ENCODE data around the gene CTNNA1.

Gene CTNNA1

GRCh38 chr5:138709202-138709601 lies 44.0 kb upstream of the CTNNA1 start:
- Histone ChIP-seq H3K9me3 (no peaks in the 10 kb centered on the region), H3K4me3 (no peak overlapping the region), H3K36me3 (no peaks in the 10 kb centered on the region), H3K4me1 (no peaks in the 10 kb centered on the region), H3K27me3 (no peaks in the 10 kb centered on the region), H3K27ac (no peak overlapping the region)
- TF ChIP-seq, protein P1, sequence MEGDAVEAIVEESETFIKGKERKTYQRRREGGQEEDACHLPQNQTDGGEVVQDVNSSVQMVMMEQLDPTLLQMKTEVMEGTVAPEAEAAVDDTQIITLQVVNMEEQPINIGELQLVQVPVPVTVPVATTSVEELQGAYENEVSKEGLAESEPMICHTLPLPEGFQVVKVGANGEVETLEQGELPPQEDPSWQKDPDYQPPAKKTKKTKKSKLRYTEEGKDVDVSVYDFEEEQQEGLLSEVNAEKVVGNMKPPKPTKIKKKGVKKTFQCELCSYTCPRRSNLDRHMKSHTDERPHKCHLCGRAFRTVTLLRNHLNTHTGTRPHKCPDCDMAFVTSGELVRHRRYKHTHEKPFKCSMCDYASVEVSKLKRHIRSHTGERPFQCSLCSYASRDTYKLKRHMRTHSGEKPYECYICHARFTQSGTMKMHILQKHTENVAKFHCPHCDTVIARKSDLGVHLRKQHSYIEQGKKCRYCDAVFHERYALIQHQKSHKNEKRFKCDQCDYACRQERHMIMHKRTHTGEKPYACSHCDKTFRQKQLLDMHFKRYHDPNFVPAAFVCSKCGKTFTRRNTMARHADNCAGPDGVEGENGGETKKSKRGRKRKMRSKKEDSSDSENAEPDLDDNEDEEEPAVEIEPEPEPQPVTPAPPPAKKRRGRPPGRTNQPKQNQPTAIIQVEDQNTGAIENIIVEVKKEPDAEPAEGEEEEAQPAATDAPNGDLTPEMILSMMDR (IDR thresholded peaks at IDR 0.05) = no peak
- no peak for DNase-seq
- intact Hi-C loops (cut with DNase I; ENCODE audit: low total_unique reads) = no loop called here

GRCh38 chr5:138711087-138711486 lies 42.1 kb upstream of the CTNNA1 start:
- intact Hi-C loops (cut with DNase I; ENCODE audit: low total_unique reads) = no loop called here
- Histone ChIP-seq H3K27me3 (no peaks in the 10 kb centered on the region), H3K4me3 (no peak overlapping the region), H3K9me3 (no peaks in the 10 kb centered on the region), H3K36me3 (no peaks in the 10 kb centered on the region), H3K27ac (no peak overlapping the region), H3K4me1 (no peaks in the 10 kb centered on the region)
- TF ChIP-seq, protein P1 (IDR thresholded peaks at IDR 0.05) = no peak
- DNase-seq = no peak

GRCh38 chr5:138711811-138712210 lies 41.4 kb upstream of the CTNNA1 start:
- no peaks in the 10 kb centered on the region for H3K4me1 ChIP-seq
- intact Hi-C loops (cut with DNase I; ENCODE audit: low total_unique reads) = no loop called here
- no peak overlapping the region for H3K4me3 ChIP-seq
- no peaks in the 10 kb centered on the region for H3K9me3 ChIP-seq
- no peaks in the 10 kb centered on the region for H3K27me3 ChIP-seq
- no peak overlapping the region for H3K27ac ChIP-seq
- no peak for DNase-seq
- TF ChIP-seq, protein P1 (IDR thresholded peaks at IDR 0.05) = no peak
- H3K36me3 ChIP-seq = no peaks in the 10 kb centered on the region

- Histone ChIP-seq H3K4me1 (no peaks in the 10 kb centered on the region), H3K9me3 (no peaks in the 10 kb centered on the region), H3K4me3 (no peak overlapping the region), H3K36me3 (no peaks in the 10 kb centered on the region), H3K27me3 (no peaks in the 10 kb centered on the region), H3K27ac (no peak overlapping the region)
- intact Hi-C loops (cut with DNase I; ENCODE audit: low total_unique reads) = no loop called here
- no peak for DNase-seq
- TF ChIP-seq, protein P1 (IDR thresholded peaks at IDR 0.05) = no peak
These were observed 40.9 kb upstream of the CTNNA1 start for GRCh38 chr5:138712324-138712723.

DNA sequence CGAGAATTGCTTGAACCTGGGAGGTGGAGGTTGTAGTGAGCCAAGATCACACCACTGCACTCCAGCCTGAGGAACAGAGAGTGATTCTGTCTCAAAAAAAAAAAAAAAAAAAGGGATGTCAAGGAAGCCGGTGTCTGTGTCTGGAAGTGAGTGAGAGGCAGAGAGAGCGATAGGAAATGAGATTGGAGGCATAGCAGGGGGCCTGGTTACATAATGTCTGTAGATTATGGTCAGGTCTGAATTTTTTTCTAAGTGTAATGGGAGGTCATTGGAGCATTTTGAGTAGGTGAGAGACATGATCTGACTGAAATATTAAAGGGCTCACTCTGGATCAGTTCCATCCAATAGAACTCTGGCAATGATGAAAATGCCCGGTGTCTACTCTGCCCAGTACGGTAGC lies 40.4 kb upstream of the CTNNA1 start:
- intact Hi-C loops (cut with DNase I; ENCODE audit: low total_unique reads) = no loop called here

More for the DNA sequence above, 40.4 kb upstream of the CTNNA1 start:
- no peak overlapping the region for H3K27ac ChIP-seq
- H3K27me3 ChIP-seq = no peaks in the 10 kb centered on the region
- TF ChIP-seq, protein P1 (IDR thresholded peaks at IDR 0.05) = no peak
- no peak for DNase-seq
- H3K4me1 ChIP-seq = no peaks in the 10 kb centered on the region
- no peaks in the 10 kb centered on the region for H3K9me3 ChIP-seq
- no peaks in the 10 kb centered on the region for H3K36me3 ChIP-seq
- H3K4me3 ChIP-seq = no peak overlapping the region

Data from tibial artery (tissue), 4 donors.